ENCODE results near the gene RACGAP1. TPM values are rescaled to one million over a fixed set of nuclear protein-coding genes. Genes with fewer than 3 reads are reported as not detected.

RACGAP1 gene
- 1 to 10 TPM; 2.6 to 3.3 TPM for total RNA-seq

DNA sequence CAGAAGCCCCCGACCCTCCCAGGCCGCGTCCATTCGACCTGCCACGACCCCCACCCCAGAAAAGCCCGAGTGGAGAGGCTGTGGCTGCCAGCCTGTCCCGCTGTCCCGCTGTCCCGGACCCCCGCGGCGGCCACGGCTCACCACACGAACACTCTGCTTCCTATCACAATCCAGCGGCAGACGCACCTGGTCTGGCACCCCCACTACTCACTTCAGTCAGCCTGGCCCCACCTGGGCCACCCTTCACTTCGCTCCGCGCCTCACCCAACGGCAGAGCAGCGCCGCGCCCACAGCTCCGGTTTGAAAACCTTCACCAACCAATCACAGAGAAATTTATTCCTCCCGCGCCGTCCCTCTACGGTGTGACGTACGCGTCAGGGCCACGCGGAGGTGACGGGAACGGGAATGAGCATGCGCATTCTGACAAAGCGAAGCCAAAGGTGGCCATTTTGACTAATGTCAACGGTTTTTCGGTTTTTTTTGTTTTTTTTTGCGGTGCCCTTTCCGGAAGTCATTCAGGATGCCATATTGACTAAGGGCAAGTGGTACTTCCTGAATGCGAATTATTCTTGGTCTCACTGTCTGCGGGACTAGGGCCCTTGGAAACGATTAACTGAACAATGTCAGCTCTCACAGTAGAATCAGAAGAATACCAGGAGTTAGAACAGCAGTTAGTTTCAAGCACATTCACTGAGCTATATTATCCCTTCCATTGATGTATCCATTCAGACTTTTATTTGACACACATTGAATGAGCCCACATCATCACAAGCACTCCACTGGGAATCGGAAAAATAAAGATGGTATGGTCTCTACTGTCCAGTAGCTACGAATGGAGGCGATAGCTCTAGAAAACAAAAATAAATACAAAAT is at the start of gene RACGAP1:
RACGAP1 (minus strand) TSS at position 308 of the 873 bp plus-strand sequence. CDS start 8,779 bp downstream, outside the sequence.
- peak; percentile 97 for DNase-seq (ENCODE audit: low spot score)
- no peak for TF ChIP-seq CTCF (IDR thresholded peaks at IDR 0.05)
- peaks cover 0 to 11% of the 10 kb centered on the region in 2 donors for H3K4me1 ChIP-seq
- no peaks in the 10 kb centered on the region for H3K9me3 ChIP-seq
- H3K27ac ChIP-seq = peak within 1 kb of the TSS; percentile 61 to 79
- peak within 1 kb of the TSS; percentile 72 to 84 for H3K4me3 ChIP-seq
- H3K36me3 ChIP-seq = no peaks in the 10 kb centered on the region
- H3K27me3 ChIP-seq = no peaks in the 10 kb centered on the region

DNA sequence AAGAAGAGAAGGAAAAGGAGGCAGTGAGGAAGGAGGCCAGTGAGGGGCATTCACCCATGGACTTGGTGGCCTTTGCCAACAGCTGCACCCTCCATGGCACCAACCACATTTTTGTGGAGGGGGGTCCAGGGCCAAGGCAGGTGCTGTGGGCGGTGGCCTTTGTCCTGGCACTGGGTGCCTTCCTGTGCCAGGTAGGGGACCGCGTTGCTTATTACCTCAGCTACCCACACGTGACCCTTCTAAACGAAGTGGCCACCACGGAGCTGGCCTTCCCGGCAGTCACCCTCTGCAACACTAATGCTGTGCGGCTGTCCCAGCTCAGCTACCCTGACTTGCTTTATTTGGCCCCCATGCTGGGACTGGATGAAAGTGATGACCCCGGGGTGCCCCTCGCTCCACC is 48.4 kb upstream of the RACGAP1 start:
- H3K4me1 ChIP-seq = peaks cover 0 to 15% of the 10 kb centered on the region in 2 donors
- H3K27ac ChIP-seq = no peak overlapping the region
- no peaks in the 10 kb centered on the region for H3K9me3 ChIP-seq
- no peaks in the 10 kb centered on the region for H3K27me3 ChIP-seq
- no peaks in the 10 kb centered on the region for H3K36me3 ChIP-seq
- DNase-seq (ENCODE audit: low spot score) = no peak
- no peak for TF ChIP-seq CTCF (IDR thresholded peaks at IDR 0.05)
- H3K4me3 ChIP-seq = no peak overlapping the region

GRCh38 chr12:50073206-50073605 is 47.9 kb upstream of the RACGAP1 start:
- no peaks in the 10 kb centered on the region for H3K36me3 ChIP-seq
- H3K4me1 ChIP-seq = peaks cover 0 to 15% of the 10 kb centered on the region in 2 donors
- no peak for TF ChIP-seq CTCF (IDR thresholded peaks at IDR 0.05)
- no peak overlapping the region for H3K27ac ChIP-seq
- H3K9me3 ChIP-seq = no peaks in the 10 kb centered on the region
- no peak for DNase-seq (ENCODE audit: low spot score)
- no peaks in the 10 kb centered on the region for H3K27me3 ChIP-seq
- H3K4me3 ChIP-seq = no peak overlapping the region

DNA sequence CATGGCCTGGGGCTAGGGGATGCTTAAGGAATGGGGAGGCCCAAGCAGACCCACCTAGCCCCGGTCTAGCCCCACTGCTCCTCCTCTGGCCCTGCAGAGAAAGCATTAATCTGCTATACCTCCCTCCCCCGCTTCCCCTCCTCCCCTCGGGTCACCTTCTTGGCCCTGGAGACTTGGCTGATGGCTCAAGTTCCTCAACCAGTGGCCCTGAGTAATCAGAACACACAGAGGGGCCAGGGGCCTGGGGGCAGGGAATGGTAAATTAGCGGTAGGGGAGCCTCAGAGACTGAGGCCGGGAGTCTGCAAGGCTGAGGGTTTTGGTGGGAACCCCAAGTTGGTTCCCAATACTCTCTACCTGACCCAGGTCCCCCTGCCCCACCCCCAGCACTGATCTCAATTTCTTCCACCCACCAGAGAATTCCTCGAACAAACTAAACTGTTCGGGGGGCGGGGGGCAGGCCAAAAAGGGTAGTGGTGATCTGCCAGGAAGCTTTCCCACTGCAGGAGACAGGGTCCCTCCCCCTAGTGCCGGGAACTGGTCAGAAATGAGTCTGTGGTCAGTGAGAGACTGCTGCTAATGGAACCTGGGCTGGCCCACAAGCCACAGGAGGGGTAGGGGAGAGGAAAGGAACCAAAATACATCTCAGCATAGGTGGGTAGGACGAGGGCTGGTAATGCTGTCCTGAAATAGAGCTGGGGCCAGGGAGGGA is 47.1 kb upstream of the RACGAP1 start:
- no peaks in the 10 kb centered on the region for H3K36me3 ChIP-seq
- H3K4me1 ChIP-seq = peaks cover 0 to 15% of the 10 kb centered on the region in 2 donors
- TF ChIP-seq CTCF (IDR thresholded peaks at IDR 0.05) = no peak
- H3K9me3 ChIP-seq = no peaks in the 10 kb centered on the region
- H3K4me3 ChIP-seq = no peak overlapping the region
- no peak for DNase-seq (ENCODE audit: low spot score)
- H3K27ac ChIP-seq = no peak overlapping the region
- H3K27me3 ChIP-seq = no peaks in the 10 kb centered on the region

DNA sequence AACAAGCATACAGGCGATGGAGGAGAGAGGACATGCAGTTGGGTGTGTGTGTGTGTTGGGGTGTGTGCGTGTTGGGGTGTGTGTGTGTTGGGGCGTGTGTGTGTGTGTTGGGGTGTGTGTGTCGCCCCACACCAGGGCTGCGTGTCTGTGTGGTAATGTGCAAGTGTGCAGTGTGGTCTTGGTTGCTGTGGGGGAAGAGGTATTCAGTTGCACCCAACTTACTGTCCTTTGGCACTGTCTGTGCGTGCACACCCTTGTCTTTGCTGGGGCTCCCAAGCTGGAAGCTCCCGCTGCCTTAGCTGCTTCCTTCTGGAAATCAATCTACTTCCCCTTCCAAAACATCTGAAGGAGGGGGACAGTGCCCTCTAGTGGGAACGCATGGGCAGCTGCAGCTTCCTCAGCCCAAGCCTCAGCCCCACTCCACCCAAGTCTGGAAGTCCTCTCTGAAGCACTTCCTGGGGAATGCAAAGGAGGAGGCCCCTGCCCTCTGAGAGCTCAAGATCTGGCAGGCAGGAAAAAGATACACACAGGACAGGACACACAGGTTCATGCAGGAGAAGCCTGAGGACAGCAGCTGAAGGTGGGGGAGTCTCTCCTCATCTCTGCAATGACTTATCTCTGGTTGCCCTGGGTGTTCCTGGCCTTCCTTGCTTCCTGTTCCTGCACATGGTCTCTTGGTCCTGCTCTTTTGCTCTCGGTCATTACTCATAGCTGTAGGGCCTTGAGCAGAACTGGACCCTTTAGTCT is 45.2 kb upstream of the RACGAP1 start:
- no peaks in the 10 kb centered on the region for H3K36me3 ChIP-seq
- no peak overlapping the region for H3K4me3 ChIP-seq
- peak; percentile 83 to 95 for TF ChIP-seq CTCF (IDR thresholded peaks at IDR 0.05)
- H3K4me1 ChIP-seq = peaks cover 0 to 24% of the 10 kb centered on the region in 2 donors
- no peaks in the 10 kb centered on the region for H3K9me3 ChIP-seq
- no peak overlapping the region for H3K27ac ChIP-seq
- peak; percentile 88 for DNase-seq (ENCODE audit: low spot score)
- no peaks in the 10 kb centered on the region for H3K27me3 ChIP-seq
